Activated CD4-positive, alpha-beta T cell treated with anti-CD3 and anti-CD28 coated beads, Interleukin-2, Interleukin-4, amounts not matched to agents 100 ng/mL and 50 ng/mL, durations not matched to agents 16 hours and 8 hours (primary cell): ENCODE results near the gene NUAK1.

Source experiments
- DNase-seq: peaks from one replicate; pipeline ENCODE4 v3.0.0-alpha.2; 2020; ENCODE audit warnings: low spot score

The NUAK1 gene

GRCh38 chr12:106130474-106131113, 8.2 kb downstream of the NUAK1 start:
- no peak for DNase-seq

- no peak for DNase-seq
These were observed 10.0 kb downstream of the NUAK1 start for GRCh38 chr12:106128585-106129328.

- no peak for DNase-seq
These were observed 11.2 kb downstream of the NUAK1 start for GRCh38 chr12:106127338-106128126.

GRCh38 chr12:106126441-106127337, 12.1 kb downstream of the NUAK1 start:
- DNase-seq, result no peak

- no peak for DNase-seq
These were observed 13.2 kb downstream of the NUAK1 start for GRCh38 chr12:106125351-106126095.

GRCh38 chr12:106123551-106124081, 15.1 kb downstream of the NUAK1 start:
- DNase-seq, result no peak

- DNase-seq, result no peak
These were observed 15.6 kb downstream of the NUAK1 start for GRCh38 chr12:106123110-106123509.

GRCh38 chr12:106122004-106122403, 16.8 kb downstream of the NUAK1 start:
- no peak for DNase-seq

- no peak for DNase-seq
These were observed 18.1 kb downstream of the NUAK1 start for GRCh38 chr12:106120519-106121105.

GRCh38 chr12:106119301-106119700, 19.5 kb downstream of the NUAK1 start:
- no peak for DNase-seq

GRCh38 chr12:106118381-106119130, 20.2 kb downstream of the NUAK1 start:
- no peak for DNase-seq

- DNase-seq, result no peak
These were observed 23.3 kb downstream of the NUAK1 start for GRCh38 chr12:106115440-106115839.

- DNase-seq, result no peak
These were observed 24.2 kb downstream of the NUAK1 start for GRCh38 chr12:106114447-106115068.

- no peak for DNase-seq
These were observed 24.8 kb downstream of the NUAK1 start for GRCh38 chr12:106113824-106114446.

GRCh38 chr12:106113446-106113823, 25.3 kb downstream of the NUAK1 start:
- DNase-seq, result no peak

- peak; percentile 20 for DNase-seq
These were observed 25.7 kb downstream of the NUAK1 start for GRCh38 chr12:106113042-106113441.

- no peak for DNase-seq
These were observed 26.5 kb downstream of the NUAK1 start for GRCh38 chr12:106112145-106112821.

- no peak for DNase-seq
These were observed 28.0 kb downstream of the NUAK1 start for GRCh38 chr12:106110626-106111300.
